Measurements from ENCODE around the gene ICAM2.

DNA sequence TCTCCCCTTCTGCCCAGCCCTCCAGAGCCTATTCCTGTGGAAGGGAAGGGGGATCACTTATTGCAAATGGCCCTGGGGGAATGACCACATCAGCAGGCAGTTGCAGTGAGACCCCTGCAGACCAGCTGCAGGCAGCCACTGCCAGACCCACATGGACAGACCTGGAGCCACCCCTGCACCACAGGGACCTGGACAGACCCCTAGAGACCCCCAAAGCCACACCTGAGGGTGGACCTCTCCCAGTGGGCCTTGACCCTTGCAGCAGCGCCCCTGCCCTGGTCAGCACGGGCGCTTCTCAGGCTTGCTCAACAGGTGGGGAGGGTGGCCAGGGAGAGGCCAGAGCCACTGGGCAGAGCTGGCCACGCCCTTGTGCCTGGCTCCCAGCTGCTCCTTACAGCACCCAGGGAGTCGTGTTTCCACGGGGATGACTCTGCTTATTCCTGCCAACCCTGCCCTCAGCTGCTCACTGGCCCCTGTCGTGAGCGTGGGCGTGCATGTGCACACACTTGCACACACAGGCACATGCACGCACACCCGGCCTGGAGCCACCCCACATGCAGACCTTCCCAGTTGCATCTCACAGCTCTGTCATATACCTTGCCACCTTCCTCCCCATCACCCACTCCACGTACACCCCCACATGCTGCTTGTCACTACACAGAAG lies 46.4 kb downstream of the ICAM2 start:
- no peak for TF ChIP-seq CTCF (IDR thresholded peaks at IDR 0.05)
- TF ChIP-seq POLR2AphosphoS5 (IDR thresholded peaks at IDR 0.05) = no peak
- no peak for TF ChIP-seq EP300 (IDR thresholded peaks at IDR 0.05)
